MM.1S (cell line): ENCODE data around the gene SMIM22.

Experiments
- EZH2 ChIP-seq: fragments of 300-600 bp; sonication (generic); optimal IDR thresholded peaks from 2 replicates; pipeline ENCODE3; 2017; ENCODE audit warnings: low read depth, mild to moderate bottlenecking, antibody characterized with exemption, low read length, mixed read lengths
- TF ChIP-seq, protein P1 (sequence below): fragments of 300-600 bp; sonication (generic); IDR thresholded peaks from 2 replicates; pipeline ENCODE4 v1.5.1; 2016; ENCODE audit warnings: antibody characterized with exemption, low read length, mixed read lengths

DNA sequence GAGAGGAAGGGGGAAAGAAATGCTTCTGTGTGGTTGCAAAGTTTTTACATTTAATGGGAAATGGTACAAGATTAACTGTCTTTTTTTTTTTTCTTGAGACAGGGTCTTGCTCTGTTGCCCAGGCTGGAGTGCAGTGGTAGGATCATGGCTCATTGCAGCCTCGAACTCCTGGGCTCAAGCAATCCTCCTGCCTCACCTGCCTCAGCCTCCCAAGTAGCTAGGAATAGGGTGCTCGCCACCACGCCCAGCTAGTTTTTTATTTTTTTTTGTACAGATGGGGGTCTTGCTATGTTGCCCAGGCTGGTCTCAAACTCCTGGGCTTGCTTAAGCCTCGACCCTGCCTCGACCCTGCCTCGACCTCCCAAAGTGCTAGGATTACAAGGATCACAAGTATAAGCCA lies 11.1 kb downstream of the SMIM22 start:
- TF ChIP-seq, protein P1, sequence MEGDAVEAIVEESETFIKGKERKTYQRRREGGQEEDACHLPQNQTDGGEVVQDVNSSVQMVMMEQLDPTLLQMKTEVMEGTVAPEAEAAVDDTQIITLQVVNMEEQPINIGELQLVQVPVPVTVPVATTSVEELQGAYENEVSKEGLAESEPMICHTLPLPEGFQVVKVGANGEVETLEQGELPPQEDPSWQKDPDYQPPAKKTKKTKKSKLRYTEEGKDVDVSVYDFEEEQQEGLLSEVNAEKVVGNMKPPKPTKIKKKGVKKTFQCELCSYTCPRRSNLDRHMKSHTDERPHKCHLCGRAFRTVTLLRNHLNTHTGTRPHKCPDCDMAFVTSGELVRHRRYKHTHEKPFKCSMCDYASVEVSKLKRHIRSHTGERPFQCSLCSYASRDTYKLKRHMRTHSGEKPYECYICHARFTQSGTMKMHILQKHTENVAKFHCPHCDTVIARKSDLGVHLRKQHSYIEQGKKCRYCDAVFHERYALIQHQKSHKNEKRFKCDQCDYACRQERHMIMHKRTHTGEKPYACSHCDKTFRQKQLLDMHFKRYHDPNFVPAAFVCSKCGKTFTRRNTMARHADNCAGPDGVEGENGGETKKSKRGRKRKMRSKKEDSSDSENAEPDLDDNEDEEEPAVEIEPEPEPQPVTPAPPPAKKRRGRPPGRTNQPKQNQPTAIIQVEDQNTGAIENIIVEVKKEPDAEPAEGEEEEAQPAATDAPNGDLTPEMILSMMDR: no peak
- no peak for TF ChIP-seq EZH2
